Testis (tissue), 2 donors: ENCODE measurements around the gene BMAL1.

ENCODE experiments used
- POLR2A ChIP-seq: fragments of 450-650 bp; IDR thresholded peaks from one replicate; pipeline ENCODE4 v1.6.1; 2017; ENCODE audit warnings: antibody characterized with exemption, mild to moderate bottlenecking, moderate library complexity
- TF ChIP-seq, protein P1 (sequence below), 3 experiments: fragments of 450-650 bp in 2 of 3; fragments of 200-600 bp in 1 of 3; sonication (generic) in 1 of 3; IDR thresholded peaks; one replicate each; pipeline ENCODE4 v1.5.1; 2016 to 2019; ENCODE audit warnings: antibody characterized with exemption in 3 of 3, mild to moderate bottlenecking in 2 of 3, moderate library complexity in 1 of 3

DNA sequence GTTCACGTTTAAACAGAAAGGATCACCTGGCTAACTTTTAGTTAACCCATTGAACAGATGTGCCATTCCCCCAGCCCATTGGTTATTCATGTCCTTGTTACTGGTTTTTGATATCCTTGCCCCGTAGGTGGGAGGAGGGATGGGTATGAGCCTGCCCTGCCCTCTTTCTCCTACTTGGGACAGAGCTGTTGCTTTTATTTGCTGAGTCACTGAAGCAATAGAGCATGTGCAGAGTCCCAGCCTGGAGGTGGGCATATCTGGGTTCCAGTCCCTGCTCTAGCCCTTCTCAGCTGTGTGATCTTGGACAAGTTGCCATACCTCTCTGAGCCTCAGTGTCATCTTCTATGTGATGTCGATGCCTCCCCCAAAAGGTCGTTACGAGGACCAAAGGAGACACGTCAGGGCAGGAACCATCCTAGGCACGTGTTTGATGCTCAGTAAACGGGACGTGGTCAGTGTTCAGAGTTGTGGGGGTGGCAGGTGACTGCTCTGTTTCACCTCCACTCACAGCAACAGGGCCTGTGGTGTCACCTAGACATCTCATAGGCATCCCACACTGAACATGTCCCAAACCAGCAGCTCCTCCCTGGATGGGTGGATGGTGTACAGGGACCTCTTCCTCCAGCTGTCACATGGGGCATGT lies 61.0 kb downstream of the BMAL1 start:
- TF ChIP-seq, protein P1, sequence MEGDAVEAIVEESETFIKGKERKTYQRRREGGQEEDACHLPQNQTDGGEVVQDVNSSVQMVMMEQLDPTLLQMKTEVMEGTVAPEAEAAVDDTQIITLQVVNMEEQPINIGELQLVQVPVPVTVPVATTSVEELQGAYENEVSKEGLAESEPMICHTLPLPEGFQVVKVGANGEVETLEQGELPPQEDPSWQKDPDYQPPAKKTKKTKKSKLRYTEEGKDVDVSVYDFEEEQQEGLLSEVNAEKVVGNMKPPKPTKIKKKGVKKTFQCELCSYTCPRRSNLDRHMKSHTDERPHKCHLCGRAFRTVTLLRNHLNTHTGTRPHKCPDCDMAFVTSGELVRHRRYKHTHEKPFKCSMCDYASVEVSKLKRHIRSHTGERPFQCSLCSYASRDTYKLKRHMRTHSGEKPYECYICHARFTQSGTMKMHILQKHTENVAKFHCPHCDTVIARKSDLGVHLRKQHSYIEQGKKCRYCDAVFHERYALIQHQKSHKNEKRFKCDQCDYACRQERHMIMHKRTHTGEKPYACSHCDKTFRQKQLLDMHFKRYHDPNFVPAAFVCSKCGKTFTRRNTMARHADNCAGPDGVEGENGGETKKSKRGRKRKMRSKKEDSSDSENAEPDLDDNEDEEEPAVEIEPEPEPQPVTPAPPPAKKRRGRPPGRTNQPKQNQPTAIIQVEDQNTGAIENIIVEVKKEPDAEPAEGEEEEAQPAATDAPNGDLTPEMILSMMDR (IDR thresholded peaks at IDR 0.05): no peak
- TF ChIP-seq POLR2A: no peak
